HG03103 (cell line): Measurements from ENCODE around the gene SAMD4A.

Experiments
- ATAC-seq: cut with Tn5 transposase; IDR thresholded peaks from one replicate; pipeline ENCODE4 v1.9.1; 2021; ENCODE audit warnings: low read depth; ENCODE audit not compliant: unreplicated experiment

SAMD4A gene

DNA sequence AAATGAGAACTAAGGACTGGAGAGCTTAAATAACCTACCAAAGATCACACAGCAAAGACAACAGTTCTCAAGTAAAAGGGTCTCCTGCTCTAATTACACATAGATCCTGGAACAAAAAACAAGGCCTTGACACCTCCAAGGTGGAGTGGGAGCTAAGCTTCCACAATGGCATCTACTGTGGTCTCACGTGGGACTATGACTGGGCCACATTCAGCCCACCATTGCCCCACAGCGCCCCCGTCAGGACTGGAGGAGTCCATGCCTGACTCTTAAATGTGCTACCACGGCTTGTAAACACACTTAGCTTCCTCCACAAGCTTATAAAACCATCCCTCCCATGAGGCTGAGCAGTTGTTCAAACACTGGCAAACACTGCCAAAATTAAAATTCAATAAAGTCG, 247.1 kb downstream of the SAMD4A start:
- no peak for ATAC-seq

DNA sequence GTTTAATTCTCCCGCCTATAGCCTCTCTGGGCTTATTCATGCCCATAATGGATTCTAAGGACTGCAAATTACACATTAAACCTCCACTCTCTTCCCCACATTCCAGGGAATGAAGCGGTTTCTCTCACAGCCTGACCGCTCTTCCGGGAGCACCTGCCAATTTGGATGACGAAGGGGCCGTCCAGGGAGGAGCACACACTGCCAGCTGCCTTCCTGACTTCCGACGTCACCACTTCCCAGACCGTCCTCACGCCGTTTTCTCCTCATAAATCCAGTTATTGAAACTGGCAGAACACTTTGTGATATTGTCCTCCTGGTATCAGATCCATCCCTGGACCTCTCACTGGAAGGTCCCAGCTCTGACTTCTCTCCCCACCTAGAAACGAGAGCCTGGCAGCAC, 248.1 kb downstream of the SAMD4A start:
- ATAC-seq = no peak

DNA sequence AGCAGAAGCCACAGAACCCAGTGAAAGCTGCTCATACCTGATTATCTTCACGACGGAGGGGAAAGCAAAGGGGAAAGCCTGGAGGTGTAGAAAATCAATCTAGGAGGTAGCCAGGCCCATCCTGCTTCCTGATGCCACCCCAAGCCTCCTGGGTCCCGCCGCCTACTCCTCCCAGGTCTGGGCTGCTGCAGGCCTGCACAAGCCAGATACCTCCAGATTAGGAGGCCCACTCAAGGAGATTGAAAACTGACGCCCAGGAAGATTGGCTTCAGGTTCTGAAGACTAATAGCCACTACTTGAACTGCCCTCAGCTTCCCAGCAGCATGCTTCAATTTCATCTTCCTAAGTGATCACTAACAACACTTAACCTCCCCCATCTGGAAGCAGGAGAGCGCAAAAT, 248.6 kb downstream of the SAMD4A start:
- no peak for ATAC-seq

DNA sequence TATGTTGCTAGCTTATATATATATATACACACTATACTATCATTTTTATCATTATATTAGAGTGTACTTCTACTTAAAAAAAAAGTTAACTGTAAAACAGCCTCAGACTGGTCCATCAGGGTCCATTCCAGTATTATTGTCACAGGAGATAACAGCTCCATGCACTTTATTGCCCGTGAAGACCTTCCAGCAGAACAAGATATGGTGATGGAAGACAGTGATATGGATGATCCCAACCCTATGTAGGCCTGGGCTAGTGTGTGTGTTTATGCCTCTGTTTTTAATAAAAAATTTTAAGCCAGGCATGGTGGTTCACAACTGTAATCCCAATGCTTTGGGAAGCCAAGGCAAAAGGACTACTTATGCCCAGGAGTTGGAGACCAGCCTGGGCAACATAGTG, 249.5 kb downstream of the SAMD4A start:
- ATAC-seq = no peak

DNA sequence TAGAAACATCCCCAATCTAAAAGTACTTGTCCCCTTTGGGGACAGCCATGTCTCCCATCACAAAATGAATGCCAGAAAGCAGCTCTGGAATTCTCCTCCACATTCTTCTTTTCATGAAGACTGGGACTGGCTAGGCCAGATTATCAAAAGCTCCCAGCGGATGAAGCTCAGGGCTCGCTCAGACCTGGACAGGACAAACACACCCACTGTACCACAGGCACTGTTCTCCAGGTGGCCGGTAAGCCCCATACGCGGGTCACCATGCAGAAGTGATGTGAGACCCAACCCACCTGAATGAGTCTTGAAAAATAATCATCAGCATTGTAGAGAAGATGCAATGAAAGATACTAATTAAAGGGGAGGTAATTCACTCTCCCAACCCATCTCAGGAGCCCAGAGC, 250.6 kb downstream of the SAMD4A start:
- ATAC-seq = no peak

DNA sequence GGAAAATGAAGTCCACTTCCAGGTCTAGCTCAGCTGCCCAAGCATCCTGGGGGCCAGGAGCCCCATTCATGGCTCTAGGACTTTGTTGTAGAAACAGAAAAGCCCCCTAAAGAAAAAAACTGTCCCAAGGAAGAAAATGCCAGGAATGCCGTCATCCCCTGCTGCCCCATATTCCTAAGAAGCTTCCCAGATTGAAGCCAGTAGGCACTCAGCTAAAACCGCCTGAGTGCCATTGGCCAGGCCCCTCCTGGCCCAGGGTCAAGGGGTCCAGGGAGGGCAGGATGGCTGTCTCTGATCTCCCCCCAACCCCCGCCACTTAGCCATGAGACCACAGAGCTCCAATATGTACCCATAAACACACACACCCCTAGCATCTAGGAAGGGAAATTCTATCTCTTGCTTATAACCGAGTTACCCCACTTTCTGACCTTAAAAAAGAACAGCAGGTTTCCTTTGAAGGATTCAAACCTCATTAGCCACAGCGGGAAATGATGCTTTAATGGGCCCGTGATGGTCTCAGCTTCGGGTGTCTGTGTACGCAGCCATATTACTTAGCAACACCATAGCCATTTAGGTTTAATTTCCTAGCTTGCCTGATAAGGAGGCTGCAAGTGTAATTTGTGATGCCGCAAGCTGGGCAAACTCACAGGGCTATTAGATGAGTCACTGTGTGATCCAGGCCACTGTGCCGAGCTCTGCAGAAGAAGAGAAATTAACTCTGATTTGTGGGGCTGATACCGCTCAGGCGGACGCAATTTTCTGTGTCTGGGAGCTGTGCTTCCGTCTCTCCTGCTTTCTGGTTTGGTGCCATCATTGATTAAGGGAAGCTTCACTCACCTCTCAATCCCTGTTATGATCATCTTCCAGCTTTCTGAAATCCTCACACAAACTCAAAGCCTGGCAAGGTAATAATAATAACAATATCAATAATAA, 251.5 kb downstream of the SAMD4A start:
- ATAC-seq = no peak

DNA sequence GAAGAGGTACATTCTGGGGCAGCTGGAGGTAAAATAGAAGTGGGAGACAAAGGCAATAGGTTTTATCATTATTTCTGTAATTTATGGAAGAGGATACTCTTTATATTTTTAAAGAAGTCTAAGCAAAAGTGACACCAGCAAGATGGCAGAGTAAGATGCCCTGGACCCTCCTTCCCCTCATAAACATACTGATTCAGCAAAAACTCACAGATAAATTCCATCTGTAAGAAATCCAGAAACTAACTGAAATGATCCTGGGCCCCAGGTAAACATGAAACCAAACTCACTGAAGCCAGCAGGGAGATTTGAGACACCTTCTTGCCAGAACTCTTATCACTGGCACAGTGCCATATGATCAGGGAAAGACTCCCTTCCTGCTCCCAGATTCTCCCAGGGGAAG, 255.8 kb downstream of the SAMD4A start:
- no peak for ATAC-seq

DNA sequence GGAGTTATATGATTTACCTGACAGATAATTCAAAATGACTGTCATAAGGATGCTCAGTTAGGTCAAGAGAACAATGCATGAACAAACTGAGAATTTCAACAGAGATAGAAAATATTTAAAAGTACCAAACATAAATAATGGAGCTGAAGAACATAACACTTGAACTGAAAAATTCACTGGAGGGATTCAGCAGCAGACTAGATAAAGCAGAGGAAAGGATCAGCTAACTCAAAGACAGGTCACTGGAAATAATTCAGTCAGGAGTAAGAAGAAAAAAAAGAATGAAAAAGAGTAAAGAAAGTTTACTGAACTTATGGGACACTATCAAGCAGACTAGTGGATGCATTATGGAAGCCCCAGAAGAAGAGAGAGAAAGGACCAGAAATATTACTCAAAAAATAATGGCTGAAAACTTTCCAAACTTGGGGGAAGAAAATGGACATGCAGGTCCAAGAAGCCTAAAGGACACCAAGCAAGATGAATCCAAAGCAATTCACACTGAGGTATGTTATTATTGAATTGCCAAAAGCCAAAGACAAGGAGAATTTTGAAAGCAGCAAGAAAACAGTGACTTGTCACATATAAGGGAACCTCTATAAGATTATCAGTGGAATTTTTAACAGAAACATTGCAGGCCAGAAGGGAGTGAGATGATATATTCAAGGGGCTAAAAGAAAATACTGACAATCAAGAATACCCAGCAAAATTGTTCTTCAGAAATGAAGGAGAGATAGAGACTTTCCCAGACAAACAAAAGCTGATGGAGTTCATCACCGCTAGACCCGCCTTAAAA, 257.0 kb downstream of the SAMD4A start:
- no peak for ATAC-seq

DNA sequence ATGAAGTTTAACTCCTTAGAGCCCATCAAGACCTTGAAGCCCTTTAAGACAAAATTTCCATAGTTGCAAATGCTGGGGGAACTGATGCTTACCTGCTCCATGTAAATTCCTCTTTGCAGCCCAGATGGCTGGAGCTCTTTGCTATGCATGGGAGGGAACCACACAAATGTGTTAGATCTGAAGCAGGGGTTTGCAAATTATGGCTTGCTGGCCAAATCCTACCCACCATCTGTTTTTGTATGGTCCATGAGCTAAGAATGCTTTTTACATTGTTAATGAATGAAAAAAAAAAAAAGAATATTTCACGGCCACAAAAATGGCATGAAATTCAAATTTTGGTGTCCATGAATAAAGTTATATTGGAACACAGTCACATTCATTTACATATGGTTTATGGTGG, 261.1 kb downstream of the SAMD4A start:
- ATAC-seq = no peak

DNA sequence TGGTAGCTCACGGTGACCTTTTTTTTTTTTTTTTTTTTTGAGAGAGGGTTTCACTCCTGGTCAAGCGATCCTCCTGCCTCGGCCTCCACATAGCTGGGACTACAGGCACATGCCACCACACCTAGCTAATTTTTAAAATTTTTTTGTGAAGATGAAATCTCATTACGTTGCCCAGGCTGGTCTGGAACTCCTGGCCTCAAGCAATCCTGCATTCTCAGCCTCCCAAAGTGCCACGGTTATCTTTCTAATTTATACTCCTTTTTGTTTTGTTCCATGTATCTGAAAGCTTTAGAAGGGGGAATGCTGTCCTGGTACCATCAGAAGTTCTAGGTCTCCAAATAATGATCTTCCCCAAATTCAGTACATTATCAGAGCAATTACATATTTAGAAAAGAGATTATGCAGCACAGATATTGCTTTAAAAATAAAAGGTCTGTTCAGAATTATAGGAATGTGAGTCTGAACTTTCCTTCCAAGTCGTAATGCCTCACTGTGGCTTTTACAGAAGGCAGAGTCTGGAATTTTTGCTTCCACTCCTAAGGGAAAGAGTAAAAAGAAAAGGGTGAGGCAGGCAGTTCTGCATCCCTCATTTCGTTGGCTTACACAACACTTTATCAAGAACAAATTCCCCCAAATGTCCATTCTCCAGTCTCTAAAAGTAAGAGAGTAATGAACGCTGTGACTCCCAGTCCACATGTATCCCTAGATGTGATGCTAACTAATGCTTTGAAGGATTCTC, 262.7 kb downstream of the SAMD4A start:
- no peak for ATAC-seq

DNA sequence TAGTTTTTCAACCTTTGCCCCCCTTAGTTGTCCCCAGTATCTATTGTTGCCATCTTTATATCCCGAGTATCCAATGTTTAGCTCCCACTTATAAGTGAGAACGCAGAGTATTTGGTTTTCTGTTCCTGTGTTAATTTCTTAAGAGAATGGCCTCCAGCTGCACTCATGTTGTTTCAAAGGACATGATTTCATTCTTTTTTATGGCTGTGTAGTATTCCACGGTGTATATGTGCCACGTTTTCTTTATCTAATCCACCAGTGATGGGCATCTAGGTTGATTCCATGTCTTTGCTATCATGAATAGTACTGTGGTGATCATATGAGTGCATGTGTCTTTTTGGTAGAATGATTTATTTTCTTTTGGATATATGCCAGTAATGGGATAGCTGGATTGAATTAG, 263.7 kb downstream of the SAMD4A start:
- ATAC-seq = no peak

DNA sequence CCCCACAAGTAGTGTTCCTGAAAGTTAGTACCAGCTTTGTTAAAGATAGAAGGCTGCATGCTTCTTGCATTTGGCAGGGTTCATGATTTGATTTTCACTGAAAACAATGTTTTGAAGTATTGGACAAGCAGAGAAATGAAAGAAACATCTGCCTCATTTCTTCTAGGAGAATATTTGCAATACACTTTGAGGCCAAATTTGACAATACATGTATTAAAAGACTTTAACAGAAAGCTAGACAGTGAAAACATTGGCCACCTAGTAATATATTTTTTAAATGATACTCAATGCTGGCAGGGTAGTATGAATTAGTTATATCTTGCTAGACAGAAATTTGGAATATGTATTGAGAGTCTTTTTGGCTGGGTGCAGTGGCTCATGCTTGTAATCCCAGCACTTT, 267.2 kb downstream of the SAMD4A start:
- no peak for ATAC-seq

DNA sequence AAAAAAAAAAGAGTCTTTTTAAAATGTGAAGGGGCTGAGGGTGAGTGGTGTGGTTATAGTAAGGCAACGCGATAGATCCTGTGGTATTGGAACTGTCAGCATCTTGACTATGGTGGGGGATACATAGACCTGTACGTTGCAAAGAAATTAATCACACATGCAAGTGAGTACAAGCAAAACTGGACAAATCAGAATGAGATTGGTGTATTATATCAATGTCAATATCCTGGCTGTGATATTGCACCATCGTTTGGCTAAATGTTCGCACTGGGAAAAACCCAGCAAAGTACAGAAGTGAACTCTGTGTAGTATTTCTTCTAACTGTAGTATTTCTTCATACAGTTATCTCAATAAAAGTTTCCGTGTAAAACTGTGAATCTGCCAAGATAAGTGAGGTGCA, 267.8 kb downstream of the SAMD4A start:
- no peak for ATAC-seq

DNA sequence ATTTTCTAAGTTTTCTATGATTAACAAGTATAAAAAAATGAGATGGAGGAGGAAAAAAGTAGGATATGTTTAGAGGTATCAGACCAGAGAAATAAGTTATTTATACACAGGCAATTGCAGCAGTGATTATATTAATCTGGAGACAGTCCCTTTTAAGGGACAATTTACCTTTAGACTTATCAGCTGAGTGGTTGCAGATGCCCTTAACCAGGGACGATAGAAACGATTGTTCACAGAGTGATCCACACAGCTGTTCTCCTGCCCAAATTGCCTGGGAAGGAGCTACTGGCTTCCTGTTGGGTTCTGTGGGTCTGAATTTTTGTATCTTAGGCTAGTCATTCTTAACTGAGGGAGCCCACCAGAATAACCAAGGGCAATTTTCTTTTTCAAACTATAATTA, 269.3 kb downstream of the SAMD4A start:
- ATAC-seq = no peak

DNA sequence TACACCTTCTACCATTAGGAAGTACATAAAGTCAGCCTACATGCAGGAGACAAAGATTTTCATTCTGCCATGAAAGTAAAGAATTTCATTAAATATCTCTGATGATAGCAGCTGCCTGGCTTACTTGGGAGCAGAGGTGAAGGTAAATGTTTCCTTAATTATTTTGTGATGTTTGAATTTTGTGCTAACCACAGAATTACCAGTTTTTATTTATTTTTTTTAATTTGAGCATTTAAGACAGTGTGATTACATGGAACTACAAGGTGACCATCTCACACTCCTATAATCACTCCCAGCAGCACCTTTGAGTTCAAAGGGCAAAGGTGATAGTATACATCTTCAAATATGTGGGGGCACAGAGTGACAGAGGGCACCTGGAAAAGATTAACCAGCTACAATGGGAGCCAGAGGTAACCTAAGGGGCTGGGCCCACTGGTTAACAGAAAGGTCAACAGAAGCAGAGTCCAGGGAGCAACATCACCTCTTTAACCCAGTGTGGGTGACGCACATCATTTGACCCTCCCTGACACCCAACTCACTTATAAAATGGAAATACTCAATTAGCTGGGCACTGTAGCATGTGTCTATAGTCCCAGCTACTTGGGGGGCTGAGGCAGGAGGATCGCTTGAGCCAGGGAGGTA, 270.7 kb downstream of the SAMD4A start:
- ATAC-seq = no peak

DNA sequence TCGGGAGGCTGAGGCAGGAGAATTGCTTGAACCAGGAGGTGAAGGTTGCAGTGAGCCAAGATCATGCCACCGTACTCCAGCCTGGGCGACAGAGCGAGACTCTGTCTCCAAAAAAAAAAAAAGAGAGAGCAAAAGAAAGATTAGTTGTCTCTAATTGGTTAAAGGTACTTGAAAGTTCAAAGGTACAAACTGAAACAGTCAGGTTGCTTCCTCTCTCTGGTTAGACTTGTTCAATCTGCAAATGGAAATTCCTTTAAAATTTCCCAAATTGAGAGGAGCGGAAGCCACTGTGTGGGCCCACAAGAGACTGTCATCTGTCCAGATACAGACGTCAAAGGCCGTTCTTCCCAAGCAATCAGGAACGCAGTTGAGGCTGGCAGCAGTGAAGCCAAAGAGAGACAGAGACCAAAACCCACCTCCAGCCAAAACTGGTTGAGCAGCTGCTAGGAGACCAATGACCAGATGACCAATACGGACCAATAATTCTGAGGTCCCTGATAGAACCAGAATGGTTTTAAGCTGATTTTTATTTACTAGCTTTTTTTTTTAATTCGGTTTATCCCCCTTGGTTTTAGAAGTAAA, 272.1 kb downstream of the SAMD4A start:
- no peak for ATAC-seq

DNA sequence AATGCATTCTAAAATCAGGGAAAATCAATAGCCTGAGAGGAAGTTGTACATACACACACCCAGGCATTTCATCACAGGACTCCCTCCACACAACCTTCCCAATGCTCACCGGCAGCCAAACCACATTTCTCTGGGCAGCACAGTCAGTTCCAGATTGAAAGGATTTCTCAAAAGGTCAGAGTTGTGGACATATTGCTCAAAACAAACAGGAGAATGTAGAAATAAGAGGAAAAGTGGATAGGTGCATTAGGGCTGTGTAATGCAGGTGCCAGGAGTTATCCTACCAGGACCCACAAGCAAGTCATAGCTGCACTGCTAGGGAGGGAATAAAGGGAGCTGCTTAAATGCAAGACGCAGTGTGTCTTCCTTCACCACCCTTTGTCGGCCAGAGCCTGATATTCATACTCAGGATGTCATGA, 272.8 kb downstream of the SAMD4A start:
- no peak for ATAC-seq

DNA sequence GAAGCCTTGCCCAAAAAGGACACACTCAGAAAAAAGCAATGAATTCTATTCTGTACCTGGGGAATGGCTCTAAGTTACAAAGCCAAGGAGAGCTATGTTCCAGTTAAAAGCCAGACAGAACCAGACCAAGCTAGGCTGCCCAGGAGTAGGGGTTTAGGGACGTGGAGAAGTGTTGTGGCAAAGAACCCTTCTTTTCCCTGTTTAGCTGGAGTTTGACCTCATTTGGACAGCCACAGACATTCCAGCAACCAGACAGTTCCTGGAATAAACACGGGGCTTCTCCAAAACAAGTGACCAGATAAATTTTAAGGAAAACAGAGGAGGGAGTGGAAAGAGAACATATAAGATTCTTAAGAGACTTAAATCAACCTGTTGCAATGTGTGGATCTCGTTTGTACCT, 273.4 kb downstream of the SAMD4A start:
- no peak for ATAC-seq

DNA sequence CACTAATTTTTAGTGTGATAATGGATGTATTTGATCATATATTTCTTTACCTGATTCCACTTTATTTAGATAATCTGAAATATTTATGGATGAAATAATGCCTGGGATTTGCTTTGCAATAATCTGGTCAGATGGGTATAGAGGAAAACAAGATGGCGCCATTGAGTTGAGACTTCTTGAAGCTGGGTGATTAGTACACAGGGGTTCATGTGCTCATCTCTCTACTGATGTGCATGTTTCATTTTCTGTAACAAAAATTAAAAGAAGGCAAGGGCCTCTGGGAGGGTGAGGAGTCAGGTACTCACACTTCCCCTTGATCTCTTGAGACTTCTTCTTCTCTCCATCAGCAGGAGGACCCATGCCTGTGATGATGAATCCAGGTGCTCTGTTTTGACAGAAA, 273.9 kb downstream of the SAMD4A start:
- no peak for ATAC-seq
